Left hindlimb (tissue), 1 donor: ENCODE data around the gene LRRC37A.
A peak's percentile ranks its signal among the peaks of the same experiment; 100 is the strongest.
"Not testable (repeated sequence)": the region's sequence is repeated elsewhere in the genome, so short reads cannot be mapped to it uniquely, and the experiment has no call there.

Experiments used
- DNase-seq: peaks from one replicate; pipeline ENCODE4 v3.0.0-alpha.2; 2018

Gene LRRC37A

DNA sequence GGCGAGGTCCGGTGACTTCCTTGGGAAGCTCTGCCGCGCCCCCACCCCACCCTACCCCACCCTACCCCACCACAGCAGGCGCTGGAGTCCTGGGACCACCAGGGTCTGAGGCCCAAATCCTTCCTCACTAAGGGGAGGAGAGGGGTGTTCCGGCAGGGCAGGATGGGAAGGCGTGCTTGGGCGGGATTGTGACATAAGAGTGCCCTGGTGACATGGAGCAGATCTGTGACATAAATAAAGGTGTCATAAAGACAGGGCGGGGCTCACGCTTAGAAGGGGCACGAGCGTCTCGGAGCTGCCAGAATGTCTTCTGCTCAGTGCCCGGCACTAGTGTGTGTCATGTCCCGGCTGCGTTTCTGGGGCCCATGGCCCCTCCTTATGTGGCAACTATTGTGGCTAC is at the start of gene LRRC37A:
Gene LRRC37A (plus strand): TSS at position 301 of the 400 bp plus-strand sequence. CDS start 3 bp downstream, at position 304.
- not testable (repeated sequence) for DNase-seq

DNA sequence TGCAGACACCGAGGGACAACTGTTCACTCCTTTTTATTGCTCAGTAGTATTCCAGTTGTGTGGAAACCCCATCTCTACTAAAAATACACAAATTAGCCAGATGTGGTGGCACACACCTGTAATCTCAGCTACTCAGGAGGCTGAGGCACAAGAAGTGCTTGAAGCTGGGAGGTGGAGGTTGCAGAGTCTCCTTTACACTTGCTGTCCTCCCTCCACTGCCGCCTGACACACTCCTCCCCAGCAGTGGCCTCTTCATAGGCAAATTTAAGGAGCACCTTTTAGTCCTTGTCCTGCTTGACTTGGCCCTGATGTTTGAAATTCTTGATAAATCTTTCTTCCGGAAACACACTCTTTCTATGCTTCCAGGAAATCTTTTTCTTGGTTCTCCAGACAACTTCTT is 45.8 kb upstream of the LRRC37A start:
- DNase-seq, result not testable (repeated sequence)

GRCh38 chr17:46252804-46253203 is 42.1 kb upstream of the LRRC37A start:
- not testable (repeated sequence) for DNase-seq

DNA sequence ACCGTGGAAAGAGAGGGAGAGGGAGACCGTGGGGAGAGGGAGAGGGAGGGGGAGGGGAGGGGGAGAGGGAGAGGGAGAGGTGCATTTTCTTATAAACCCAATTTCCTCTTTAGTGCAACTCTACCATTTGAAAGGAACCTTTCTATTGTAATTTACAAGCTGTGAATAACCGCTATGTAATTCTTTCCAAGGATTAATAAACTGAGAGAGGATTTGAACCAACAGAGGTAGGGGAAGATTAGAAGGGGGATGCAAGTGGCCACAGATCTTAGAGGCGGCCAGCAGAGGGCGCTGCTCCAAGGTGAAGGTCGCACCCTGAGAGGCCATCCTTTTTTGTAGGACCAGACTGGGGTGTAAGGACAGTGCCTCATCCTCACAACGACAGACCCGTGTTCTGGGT is 41.2 kb upstream of the LRRC37A start:
- DNase-seq, result not testable (repeated sequence)

GRCh38 chr17:46254215-46254614 is 40.7 kb upstream of the LRRC37A start:
- not testable (repeated sequence) for DNase-seq

DNA sequence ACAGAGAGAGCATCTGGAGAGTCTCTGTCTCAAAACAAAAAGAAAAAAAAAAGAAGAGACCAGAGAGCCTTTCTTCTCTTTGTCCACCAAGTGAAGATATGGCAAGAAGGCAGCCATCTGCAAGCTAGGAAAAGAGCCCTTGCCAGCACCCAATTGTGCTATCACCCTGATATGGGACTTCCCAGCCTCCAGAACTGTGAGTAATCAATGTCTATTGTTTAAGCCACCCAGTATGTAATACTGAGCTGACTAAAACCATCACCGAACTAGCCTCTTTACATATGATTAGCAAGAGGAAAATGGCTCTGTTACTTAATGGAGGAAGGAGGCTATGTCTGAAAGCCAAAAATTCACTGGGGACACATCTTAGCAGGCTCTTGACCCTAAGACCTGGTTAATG is 38.6 kb upstream of the LRRC37A start:
- not testable (repeated sequence) for DNase-seq

DNA sequence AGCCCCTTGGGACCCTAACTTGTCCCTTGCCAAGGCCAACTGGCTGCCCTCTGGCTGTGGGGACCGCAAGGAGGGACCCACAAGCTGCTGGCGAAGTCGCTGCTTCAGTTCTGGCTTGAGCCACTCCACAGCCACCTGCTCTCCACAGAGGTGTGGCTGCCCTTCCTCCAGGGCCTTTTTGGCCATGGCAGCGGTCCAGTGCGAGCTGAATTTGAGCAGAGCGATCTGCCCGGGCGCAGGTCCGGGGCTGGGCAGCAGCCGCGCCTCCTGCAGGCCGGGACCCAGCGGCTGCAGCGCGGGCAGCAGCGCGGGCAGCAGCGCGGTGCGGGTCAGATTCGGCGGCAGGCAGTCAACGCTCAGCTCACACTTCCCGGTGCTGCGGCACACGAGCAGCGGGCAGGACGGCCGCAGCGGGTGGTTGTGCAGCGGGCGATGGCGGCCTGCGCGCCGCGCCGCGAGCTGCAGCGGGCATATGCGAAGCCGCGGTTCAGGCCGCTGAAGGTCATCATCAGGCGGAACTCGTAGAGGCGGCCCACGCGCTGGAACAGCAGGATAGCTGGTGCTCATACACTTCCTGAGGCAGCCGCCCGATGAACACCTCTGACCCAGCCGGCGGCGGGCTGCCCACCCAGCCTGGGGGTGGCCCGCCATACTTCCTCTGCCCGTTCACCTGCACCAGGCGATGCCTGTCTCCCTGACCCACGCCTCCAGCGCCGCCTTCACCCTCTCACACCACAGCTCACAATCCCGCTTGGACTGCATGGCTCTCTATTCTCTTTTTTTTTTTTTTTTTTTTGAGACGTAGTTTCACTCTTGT is 34.9 kb upstream of the LRRC37A start:
- DNase-seq, result not testable (repeated sequence)

DNA sequence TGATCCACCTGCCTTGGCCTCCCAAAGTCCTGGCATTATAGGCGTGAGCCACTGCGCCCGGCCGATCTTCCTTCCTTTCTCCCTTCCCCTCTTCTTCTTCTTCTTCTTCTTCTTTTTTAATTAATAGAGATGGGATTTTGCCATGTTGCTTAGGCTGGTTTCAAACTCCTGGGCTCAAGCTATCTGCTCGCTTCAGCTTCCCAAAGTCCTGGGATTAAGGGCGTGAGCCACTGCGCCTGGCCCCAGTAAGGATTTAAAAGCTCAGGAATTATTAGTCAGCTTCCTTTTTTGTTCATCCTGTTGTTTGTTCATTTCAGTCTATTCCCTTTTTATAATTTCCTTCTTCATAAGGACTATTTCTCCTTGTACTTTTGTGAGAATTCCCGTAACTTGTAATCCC is 32.7 kb upstream of the LRRC37A start:
- DNase-seq, result no peak

GRCh38 chr17:46264456-46265198 is 30.3 kb upstream of the LRRC37A start:
- no peak for DNase-seq

DNA sequence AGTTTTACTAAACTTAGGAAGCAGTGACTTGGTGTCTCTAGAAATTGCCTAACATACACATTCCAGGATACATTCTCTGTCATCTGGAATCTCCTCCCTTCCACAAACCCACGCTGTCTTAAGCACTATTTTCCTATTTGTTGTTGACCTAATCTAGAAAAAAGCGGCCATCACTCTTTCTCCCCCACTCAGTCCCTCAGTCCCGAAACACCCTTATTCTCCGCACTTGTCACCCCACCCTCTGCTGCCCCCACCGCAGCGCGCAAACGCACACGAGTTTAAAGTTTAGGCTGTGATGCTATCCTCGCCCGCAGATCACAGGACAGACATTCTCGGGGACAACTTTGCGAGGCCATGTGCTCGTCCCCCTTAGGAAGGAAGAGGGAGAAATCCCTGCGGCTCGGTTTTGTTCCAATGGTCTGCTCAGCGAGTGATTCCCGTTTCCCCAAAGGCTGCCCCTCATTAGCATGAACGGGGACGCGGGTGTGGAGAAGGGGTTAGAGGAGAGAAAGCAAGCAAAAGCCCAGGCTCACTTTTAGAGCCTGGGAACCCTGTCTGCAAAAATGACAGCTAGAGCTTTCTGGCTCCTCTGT is 28.8 kb upstream of the LRRC37A start:
- not testable (repeated sequence) for DNase-seq

GRCh38 chr17:46266656-46267544 is 28.0 kb upstream of the LRRC37A start:
- DNase-seq, result peak; percentile 94

- no peak for DNase-seq
Measured at GRCh38 chr17:46270032-46270431, 24.9 kb upstream of the LRRC37A start.

GRCh38 chr17:46273541-46274236 is 21.2 kb upstream of the LRRC37A start:
- no peak for DNase-seq

DNA sequence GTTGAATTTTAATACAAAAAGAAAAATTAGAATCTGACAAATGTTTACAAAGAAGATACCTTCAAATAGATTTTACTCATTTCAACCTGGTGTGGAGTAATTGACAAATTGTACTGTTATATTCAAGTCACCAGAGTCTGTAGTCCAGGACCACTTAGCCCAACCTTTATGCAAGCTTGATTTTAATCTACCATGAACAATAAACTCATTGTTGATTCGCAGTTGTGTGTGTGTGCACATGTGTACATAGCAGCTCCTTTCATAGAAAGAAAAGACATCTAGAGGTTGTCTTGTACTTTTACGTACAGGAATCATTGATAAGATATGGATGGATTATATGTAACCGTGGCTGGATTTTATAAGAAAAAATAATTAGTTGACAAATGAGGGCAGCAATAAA is 20.7 kb upstream of the LRRC37A start:
- DNase-seq, result no peak

DNA sequence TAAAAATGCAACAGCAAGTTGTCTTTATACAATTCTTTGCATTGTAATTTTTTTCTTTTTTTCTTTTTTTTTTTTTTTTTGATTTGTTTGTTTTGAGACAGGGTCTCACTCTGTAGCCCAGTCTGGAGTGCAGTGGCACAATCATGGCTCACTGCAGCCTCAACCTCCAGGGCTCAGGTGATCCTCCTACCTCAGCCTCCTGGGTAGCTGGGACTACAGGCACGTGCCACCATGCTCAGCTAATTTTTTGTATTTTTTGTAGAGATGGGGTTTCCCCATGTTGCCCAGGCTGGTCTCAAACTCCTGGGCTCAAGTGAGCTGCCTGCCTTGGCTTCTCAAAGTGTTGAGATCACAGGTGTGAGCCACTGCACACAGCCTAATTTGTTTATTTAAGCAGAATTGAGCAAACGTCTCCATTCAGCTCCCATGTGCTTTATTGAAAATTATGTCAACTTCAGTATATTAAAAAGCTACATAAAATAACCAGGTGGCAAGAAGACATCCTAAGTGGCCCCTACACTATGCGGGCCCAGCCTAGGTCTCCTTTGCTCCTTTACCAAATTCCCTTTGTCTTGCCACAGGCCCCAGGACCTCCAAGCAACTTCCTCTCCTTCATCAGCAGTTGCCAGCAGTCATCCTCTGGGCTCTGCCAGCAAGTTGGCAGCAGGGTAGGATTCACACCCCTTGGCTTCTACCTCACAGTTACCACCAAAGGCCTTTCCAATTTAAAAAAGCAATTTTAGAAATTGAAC is 18.0 kb upstream of the LRRC37A start:
- not testable (repeated sequence) for DNase-seq

DNA sequence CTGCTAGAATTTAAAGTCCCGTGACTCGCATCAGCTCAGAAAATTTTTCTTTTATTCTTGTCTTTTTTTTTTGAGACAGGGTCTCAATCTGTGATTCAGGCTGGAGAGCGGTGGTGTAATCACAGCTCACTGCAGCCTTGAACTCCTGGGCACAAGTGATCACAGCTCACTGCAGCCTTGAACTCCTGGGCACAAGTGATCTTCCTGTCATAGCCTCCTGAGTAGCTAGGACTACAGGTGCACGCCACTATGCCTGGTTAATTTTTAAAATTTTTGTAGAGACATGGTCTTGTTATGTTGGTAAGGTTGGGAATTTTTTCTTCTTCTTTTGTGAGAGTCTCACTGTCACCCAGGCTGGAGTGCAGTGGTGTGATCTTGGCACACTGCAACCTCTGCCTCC is 13.6 kb upstream of the LRRC37A start:
- not testable (repeated sequence) for DNase-seq

DNA sequence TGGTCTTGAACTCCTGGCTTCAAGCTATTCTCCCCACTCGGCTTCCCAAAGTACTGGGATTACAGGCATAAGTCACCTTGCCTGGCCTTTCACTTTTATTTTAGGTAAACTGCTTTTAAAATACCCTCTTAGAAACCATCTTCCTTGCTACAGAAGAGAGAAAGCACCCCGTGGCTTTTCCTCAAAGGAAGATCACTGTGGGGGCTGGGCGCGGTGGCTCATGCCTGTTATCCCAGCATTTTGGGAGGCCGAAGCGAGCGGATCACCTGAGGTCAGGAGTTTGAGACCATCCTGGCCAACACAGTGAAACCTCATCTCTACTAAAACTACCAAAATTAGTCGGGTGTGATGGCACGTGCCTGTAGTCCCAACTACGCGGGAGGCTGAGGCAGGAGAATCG is 12.3 kb upstream of the LRRC37A start:
- DNase-seq, result not testable (repeated sequence)

DNA sequence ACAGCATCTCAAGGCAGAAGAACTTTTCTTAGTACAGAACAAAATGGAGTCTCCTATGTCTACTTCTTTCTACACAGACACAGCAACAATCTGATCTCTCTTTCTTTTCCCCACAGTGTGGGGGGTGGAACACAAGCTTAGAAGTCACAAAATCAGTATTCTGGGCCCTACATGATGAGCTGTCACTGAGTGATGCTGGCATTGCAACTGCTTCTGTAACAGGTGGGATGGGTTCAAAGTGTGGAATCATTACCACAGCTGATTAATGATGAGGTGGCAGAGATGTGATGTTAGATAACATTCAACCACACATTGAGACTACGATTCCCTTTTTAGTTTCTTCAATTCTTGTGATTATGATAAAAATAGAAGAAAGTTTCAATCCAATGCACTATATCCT is 10.5 kb upstream of the LRRC37A start:
- not testable (repeated sequence) for DNase-seq

DNA sequence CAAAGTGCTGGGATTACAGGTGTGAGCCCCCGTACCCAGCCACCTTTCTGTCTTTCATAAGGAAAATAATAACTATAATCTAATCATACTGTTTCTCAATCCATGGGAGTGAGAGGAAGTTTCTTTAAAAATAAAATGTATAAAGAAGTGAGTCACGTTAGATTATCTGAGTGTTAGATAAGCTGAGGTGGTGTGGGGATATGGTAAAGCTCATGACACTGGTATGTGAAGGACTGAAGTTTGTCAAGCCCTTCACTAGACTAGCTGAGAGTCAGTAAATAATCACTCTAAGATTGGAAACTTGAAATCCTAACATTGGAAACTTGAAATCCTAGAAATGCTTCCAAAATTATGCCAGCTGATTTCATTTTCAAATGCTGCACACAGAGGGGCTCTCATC is 9.4 kb upstream of the LRRC37A start:
- not testable (repeated sequence) for DNase-seq

DNA sequence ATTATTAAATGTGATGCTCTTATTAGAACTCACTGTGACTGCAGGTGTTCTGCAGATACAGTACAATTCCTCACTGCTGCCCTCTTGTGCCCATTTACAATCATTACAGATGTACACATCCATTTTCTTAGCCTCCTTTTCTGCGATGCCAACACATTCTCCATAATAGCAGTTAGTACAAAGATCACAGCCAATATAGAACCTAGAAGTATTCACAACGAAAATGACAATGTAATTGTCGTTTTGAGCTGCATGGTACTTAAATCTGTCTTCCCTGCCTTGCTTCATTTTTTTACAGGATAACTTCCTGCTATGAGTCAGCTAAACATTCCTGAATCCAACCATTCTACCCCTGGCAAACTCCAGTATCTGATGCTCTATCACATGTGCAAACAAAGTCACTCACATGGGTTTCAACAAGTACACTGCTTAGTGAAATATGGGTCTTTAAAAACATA is 8.1 kb upstream of the LRRC37A start:
- DNase-seq, result not testable (repeated sequence)

- not testable (repeated sequence) for DNase-seq
Measured at GRCh38 chr17:46287587-46287986, 7.3 kb upstream of the LRRC37A start.
